ENCODE measurements around the gene MN1.

The MN1 gene

DNA sequence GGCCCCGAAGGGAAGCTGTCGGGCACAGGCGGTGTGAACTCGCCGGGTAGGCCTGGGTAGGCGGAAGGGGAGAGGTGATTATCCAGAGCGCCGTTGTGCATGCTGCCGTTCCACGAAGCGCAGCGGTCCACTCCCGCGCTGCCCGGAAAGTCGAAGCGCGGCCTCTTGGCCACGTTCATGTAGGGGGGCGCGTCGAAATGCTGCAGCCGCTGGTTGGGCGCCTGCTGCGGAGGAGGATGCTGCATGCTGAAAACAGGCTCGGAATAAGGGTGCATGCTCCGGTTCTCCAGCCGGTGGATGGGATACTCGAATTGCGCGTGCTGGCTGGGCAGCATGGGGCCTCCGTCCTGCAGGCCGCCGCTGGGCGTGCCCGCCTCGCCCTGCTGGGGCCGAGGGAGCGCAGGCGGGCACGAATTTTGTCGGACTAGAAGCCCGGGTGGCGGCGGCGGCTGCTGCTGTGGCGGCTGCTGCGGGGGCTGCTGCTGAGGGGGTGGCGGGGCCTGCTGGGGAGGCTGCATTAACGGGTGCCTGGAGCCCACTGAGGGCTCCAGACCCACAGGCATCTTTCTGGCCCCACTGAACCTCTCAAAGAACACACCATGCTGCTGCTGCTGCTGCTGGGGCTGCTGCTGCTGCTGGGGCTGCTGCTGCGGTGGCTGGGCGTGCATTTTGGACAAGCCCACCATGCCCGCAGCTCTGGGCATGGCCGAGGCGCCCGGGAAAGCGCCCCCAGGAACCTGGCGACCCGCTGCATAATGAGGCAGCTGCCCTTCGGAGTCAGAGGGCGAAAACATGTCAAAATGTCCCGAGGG lies 2.3 kb downstream of the MN1 start:
- peak in 1 of 2 experiments; percentile 24 for DNase-seq

DNA sequence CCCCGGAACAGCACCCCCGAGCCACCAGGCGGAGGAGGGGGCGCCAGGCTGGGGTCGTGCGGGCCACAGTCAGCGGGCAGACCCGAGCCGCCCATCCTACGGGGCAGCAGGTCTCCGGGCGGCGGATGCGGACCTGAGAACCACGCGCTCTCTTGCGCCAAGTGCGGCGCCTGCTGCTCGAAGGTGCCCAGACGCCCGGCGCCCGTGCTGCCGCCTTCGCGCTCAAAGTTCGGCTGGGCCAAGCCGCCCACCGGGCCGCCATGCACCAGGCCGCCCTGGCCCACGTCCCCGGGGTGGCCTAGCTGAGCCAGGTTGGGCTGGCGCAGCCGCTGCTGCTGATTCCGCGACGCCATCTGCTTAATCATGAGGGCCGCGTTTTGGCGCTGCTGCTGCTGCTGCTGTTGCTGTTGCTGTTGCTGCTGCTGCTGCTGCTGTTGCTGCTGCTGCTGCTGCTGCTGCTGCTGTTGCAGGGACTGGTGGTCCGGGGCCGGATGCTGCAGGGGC lies 3.0 kb downstream of the MN1 start:
- DNase-seq = peak in 1 of 2 experiments; percentile 24

DNA sequence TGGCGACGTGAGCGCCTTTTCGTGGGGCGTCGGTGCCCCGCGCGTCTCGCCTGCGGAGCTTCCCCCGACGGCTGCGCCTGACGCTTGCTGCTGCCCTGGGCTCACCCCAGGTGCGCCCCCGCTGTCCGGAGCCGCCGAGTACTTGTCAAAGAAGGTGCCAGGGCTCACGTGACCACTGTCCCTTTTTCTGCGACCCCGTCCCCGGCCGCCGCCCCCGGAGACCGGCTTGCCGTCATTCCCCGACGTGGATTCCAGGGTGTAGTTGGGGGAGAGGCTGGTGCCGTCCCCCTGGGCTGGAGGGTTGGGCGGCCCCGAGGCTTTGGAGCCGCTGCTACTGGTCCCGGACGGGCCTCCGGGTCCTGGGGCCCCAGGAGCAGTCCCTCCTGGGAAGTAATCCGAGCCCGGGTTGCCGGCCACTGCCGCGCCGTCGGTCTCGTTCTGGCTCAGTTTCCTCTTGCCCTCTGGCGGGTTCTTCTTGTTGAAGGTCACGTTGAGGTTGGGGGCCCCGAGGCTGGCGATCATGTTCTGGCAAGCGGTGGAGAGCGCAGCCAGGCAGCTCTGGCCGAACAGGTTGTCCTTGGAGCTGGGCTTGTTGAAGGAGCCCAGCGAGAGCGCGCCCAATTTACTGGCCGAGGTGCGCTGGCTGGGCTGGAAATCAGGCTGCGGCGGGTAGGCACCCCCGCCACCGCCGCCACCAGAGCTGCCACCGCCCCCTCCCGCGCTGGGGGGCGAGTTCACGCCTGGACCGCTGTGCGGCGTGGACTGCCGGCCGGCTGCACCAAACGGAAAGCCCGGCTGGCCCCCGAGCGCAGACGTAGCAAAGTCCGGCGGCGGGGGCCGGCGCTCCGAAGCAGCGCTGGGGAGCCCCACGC lies 3.8 kb downstream of the MN1 start:
- DNase-seq = no peak

DNA sequence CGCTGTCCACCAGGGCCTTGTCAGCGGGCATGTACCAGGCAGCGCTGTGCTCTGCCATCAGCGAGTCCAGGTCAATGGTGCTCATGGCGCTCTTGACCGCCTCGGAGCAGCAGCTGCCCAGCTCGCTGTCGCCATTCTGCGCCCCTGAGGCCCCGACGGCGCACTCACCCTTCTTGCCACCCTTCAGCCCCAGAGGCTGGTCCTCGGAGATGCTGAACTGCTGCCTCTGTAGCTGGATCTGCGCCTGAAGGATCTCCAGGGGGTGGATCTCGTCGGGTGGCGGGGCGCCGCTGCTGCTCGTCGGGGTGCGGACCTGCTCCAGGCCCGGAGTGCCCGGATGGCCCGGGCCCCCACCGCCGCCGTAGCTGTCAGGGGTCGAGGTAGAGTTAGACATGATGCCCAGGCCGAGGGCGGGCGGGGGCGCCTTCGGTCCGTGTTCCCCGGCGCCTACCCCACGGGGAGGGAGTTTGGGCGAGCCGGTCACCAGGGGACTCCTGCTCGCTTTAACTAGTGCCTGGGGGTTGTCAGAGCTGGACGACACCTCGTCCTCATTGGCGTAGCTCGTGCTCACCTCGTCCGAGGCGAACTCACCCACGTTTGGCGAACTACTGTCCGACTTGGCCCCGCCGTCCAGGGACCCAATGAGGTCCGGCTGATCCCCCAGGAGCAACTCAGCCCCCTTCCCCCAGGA lies 4.6 kb downstream of the MN1 start:
- DNase-seq = no peak

DNA sequence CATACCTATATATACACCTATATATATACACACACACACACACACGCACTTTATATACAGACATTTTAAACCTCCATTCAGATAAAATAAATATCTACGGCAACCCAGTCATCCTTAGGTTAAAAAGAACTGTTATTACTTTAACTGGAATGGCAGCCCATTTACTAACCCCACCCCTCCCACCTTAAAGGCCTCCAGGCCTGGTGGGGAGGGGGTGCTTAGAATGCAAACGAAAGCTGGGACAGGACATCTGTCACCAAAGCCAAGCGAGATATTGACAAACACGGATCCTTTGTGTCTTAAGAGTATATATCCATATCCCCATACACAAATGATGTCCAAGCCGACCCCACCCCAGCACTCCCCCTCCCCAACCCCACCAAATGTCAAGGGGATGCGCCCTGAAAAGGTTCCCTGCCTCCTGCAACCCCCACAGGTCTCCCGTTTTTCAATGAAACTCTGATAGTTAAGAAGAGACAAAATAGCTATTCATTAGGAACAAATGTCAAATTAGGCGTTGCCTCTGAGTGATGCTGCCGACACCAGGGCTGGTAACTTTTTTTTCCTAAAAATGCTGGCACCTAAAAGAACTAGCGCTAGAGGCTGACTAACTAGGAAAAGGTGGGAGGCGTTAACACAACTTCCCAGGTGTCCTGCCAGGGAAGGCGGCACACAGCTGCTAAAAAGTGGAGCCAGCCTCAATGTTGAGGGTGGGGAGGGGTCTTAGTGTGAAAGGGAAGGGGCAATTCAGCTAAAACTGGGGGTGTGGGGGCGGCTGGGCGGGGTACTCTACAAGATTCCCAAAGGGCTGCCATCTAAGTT lies 5.6 kb downstream of the MN1 start:
- no peak for DNase-seq

DNA sequence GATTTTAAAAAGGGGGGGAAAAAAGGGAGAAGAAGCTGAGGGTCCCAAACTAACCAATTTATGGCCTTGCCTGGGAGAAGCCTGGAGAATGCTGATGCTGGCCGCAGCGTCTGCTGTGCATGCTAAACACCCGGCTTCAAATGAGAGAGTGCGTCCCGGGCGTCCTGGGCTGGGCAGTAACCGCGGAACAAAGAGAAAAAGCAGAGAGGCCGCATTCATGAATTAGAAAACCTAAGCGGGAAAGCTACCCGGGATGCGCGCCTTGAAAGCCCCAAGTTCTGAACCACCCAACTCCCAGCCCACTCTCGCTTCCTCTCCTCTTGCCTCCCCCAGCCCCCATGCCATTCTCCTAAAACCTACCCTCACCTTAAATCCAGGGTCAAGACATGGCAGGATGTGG lies 6.5 kb downstream of the MN1 start:
- no peak for DNase-seq

DNA sequence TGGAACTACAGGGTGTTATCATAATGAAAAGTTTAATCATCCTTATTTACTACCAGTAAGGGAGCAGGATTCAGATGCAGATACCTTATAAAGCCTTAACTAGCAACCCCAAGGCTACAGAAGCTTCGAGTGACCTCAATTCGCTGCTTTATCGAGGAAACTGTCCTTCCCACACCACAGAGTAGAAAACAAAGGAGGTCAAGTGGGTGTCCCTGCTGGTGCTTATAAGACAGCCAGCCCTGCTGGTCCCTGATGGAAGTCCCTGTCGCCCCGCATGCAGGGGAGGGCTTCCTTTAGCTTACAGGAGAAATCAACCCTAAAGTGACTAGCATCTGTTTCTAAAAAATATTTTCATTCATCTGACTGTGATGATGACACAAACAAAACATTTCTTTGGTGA lies 7.3 kb downstream of the MN1 start:
- no peak for DNase-seq

DNA sequence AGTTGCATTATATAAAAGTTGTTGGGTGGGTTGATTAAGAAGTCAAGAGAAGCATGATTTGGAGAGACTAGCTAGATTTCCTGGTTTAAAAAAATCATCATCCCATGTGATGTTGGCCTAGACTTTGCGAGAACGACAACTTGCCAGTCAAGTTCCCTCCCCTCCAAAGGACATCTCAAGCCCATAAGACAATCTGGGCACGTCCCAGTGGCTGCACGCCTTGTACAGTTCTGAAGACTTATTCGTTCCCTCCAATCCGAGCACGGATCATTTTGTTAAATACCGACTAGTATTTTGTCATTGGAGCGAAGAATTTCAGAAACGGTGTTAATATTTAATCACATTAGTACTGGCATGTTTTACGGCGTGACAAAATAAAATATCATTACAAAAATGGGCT lies 8.0 kb downstream of the MN1 start:
- DNase-seq = no peak

DNA sequence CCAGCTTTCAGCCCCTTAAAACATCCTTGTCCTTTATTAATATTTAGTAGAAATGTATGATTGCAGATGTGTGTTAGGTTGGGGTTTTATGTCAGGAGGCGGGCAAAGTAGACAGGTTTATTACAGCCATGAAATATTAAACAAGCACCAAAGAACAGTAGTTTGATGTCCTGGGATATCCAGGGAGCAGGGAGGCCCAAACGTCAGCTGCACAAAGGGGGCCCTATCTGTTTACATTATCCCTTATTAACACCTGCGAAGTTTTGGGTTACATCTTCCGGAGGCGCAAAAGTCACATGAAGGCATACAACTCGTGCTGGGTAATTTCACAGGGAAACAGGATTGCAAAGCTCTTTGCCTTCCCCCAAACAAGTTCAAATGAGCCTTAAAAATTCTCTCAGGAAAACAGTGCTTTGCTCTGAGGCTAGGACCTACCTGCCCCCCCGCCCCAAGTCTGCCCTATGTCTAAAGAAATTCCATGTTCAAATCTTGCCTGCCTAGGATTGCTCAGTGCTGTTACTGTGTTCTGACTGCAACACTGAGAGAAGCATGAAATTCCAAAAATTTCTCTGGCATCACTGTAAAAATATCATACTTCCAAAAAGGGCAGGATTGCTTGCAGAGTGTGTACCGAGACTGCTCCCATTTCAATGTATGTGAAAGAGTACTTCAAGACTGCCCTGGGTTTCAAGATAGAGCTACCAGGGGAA lies 8.9 kb downstream of the MN1 start:
- no peak for DNase-seq

DNA sequence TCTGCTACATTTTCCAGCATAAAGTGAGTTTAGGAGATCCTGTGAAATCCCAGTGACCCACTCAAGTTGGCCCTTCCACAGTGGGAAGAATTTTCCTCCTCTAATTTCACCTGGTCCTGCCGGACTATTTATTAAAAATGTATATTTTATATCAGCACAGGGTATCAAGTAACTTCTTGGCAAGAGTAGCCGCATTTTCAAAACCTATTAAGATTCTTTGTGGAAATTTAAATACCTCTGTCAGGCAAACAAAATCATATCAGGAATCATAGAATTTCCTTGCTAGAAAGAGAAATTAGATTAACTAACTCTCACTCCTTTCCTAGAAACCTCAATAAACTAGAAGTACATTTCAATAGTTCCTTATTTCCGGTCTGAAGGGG lies 9.7 kb downstream of the MN1 start:
- no peak for DNase-seq

DNA sequence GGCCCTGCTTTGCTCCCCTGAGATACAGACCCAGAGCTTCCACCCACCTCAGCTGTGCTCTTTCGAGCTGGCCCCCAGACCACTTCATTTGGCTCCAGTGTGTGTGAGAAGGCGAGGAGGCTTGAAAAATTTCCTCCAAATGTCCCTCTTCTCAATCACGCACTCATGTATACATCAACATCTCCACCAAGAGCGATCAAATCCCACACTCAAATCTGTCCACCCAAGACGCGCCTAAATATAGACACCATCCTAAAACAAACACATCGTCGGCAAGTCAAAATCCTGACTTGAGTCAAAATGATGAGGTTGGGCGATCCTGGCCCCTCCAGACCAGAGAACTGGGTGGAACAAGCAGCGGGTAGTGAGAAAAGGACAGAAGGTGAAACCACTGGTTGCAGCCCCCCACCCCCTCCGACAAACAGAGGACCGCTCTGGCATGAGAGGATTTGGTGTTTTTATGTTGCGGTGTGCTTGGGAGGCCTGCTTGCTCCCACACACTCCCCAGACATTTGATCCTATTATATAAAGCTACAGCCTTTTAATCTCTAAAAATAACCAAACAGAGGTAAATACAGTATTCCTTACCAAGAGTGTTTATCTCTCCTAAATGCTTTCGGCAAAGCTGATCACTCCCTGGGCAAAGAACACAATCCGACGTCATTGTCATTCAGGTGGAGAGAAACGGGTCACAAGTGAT lies 10.2 kb downstream of the MN1 start:
- no peak for DNase-seq

DNA sequence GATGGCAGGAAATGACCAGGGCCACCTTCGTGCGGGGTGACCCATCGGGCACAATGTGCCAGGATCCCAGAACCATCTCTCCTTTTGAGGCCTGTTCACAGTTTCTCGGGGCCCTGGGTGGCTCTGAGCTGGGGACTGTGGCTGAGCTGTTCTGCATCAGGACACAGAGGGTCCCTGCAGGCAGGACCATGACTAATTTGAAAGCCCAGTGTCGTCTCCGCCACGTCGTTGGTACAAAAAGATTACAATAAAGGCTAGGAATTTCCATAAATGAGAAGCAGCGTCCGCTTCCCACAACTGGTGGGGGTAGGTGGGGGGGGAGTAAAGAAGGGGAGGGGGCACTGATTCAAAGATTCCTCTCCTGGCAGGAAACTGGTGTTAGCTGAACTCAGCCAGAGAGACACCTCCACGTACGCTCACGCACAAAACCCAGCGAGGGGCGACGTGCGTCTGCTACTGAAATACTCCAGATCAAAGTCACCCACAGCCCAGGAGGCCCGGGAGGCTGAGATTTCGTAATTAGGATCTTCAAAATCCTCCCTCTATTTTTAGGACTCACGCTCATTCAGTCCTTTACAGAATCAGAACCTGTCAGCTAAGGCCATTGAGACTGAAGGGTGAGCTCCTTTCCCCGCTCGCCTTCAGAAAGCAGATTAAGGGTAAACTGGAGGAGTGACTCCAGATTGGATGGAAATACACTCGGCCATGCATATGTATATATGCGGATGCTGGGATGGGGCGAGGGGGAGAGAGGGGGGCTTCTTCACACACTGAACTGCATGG lies 11.0 kb downstream of the MN1 start:
- DNase-seq = no peak

DNA sequence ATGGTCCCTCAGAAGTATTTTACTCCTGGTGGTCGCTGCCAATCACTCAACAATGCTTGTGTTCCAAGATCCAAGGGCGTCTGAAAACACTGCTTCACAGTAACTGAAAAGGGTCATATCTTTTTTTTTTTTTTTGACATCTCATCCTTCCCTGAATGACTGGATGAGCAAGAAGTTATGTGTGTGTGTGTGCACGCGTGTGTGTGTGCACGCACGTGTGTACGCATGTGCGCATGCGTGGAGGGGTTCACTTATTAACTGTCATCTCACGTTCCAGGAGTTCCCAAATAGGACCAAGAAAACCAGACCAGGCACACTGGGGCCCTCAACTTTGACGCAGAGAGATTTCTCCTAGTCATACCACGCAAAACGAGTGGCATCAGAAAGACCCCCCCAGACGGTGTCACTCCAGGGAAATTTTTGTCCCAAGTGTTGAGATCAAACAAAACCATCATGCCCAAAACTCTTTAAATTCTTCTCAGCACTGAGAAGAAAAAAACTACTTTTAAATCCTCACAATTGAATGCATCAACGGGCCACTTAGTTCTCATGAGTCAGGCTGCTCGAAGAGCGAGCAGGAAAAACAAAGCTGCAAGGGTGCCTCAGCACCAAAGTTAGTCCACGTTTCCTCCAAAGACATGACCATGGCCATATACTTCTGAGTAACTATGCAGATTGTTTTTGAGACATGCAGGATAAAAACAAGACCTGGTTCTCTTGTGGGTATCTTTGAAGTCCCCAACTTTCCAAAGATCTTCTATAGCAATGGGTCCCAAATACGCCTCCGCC lies 12.9 kb downstream of the MN1 start:
- no peak for DNase-seq

DNA sequence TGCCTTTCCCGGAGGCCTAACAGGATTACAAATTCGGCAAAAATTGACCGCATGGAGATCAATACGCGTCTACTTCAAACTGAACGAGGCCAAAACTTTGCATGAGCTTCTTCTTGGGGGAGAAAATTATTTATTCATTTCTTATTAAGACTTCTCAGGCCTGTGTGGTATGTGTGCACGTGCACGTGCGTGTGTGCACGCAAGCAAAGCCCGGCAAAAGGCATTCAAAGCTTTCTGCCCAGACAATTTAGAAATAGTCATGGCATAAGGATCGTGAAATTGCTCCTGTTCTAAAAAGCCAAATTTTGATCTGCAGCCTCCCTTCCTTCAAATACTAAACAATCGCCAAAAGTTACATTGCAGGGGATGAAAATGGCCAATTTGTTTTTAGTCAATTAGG lies 14.6 kb downstream of the MN1 start:
- DNase-seq = no peak

DNA sequence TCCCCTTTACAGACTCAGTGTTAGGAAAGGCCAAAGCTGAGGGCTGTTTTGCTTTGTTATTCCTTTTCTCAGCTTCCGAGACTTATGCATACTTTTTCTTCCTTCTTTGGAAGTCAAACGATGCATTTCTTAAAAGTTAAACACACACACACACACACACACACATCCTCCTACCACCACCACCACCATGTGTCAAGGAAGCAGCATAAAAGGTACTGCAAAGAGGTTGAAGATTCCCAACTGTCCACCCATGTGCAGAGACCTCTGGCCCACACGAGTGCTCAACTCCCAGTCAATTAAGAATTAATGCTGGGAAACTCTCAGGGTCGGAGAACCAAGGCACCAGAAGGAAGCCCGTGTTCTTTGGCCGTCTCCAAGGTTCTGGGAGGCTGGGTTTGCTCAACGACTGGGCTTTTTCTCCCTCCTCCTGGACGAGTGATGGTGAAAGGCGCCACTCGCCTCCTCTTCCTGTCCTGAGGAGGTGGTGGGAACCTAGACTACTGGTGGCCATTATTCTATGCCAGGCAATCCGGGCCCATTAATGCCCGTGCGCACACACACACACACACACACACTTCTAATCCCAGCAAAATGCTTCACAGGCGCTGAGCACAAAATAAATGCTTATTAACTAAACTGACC lies 15.1 kb downstream of the MN1 start:
- no peak for DNase-seq

DNA sequence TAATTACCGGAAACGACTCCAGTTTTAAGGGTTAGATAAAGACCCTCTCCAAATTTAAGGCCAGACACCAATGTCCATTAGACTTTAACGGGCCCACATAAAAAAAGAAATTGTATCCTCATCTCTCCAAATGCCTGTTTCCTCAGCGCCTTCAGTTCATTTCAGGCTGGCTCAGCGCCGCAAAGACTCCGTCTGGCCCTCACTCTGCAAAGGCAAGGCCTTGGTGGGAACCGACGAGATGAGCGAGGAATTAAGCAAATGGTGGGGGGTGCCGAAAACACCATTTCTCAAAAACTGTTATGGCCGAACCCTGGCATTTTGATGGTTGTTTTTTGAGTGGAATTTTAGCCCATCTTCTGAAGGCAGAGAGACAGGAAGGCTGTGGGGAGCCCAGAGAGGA lies 15.7 kb downstream of the MN1 start:
- DNase-seq = no peak

DNA sequence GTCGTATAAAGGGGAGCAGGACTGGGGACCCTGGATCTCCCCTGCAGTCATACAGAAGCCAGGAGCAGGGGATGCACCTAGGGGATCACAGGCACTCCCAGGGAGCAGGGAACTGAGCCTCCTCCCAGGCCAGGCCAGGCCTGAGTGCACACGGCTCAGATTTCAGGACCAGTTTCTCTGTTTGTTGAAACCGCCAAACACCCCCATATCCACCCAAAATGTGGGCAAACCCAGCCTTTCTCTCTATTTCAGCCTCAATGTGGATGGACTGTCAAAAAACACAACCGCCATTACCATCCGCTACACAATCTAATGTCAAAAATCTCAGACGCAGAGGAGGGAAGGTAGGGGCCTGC lies 17.5 kb downstream of the MN1 start:
- no peak for DNase-seq

DNA sequence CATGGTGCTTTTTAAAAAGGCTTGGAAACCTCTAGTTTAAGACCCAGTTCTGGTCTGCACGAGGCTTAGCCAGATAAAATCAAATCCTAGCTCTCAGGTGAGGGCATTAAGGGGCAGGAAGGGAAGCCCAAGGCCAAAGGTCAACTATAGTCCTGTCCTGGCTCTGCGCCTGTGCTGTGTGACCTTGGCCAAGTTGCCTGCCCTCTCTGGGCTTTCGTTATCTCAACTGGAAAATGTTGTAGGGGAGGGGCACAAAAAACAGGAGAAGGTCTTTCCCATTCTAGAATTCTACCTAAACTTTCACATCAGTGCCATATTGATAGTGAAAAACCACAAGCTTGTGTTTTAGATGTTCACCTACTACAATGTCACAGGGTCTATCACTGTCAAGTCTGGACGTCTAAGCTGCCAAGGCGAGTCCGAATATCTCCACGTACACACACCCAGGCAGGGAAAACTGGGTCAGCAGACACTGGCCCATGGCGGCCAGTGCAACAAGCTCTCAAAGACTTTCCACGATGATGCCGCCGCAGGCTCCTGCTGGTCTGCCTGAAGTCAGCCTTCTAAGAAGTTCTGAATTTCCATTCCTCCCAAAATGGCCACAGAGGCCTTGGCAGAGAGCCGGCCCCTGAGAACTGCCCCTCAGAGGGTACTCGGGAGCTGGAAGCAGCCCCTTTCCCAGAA lies 18.0 kb downstream of the MN1 start:
- no peak for DNase-seq

DNA sequence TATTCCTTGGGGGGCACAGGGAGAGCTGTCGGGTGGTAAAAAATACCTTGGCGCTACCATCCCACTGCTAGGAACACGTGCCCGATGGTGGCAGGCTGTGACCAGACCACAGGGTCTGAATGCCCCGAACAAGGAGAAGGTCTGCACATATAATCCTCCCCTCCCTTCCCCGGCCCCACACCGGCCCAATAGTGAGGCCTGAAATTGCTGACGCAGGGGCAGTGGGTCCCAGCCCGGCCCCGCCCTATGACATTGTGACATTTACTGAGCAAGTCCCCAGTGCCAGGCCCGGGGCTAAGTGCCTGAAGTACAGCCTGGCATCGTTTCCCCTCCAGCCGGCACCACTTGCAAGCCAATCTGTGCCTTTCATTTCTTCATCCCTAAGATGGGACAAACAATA lies 19.5 kb downstream of the MN1 start:
- DNase-seq = no peak
